HepG2 (cell line): ENCODE results near the gene CADM1. TPM values are rescaled to one million over a fixed set of nuclear protein-coding genes. Genes with fewer than 3 reads are reported as not detected.

Experiments
- ASH2L ChIP-seq: fragments of 300-600, 200-600 bp; sonication (generic); IDR thresholded peaks from 2 replicates; pipeline ENCODE4 v1.7.0; 2017; ENCODE audit warnings: low read depth, mild to moderate bottlenecking, moderate library complexity, mixed read lengths, low read length; ENCODE audit not compliant: insufficient read length
- ATF4 ChIP-seq, 2 experiments: fragments of 450-650 bp in 1 of 2; sonication (generic) in 1 of 2; formaldehyde crosslinking; IDR thresholded peaks; 2 replicates each; pipeline versions ENCODE4 v1.5.0 to v1.8.0; 2020 to 2022; ENCODE audit warnings: mild to moderate bottlenecking in 1 of 2, missing genetic modification reagents in 1 of 2
- DR1 ChIP-seq: sonication (generic); formaldehyde crosslinking; IDR thresholded peaks from 2 replicates; pipeline ENCODE4 v1.8.0; 2021; ENCODE audit warnings: mild to moderate bottlenecking, missing genetic modification reagents, inconsistent platforms
- FOXK2 ChIP-seq: fragments of 450-650 bp; IDR thresholded peaks from 2 replicates; pipeline ENCODE4 v1.6.1; 2016
- GLI4 ChIP-seq: sonication (generic); formaldehyde crosslinking; IDR thresholded peaks from 2 replicates; pipeline ENCODE4 v1.5.1; 2020; ENCODE audit warnings: missing genetic modification reagents, mild to moderate bottlenecking, moderate library complexity, borderline replicate concordance
- HDAC1 ChIP-seq: sonication (generic); formaldehyde crosslinking; IDR thresholded peaks from 2 replicates; pipeline ENCODE4 v1.5.1; 2020; ENCODE audit warnings: mild to moderate bottlenecking, missing genetic modification reagents
- IKZF5 ChIP-seq: IDR thresholded peaks from 2 replicates; pipeline ENCODE4 v1.6.1; 2018; ENCODE audit warnings: missing genetic modification reagents, mild to moderate bottlenecking, missing compliant biosample characterization
- PRMT3 ChIP-seq: sonication (generic); formaldehyde crosslinking; IDR thresholded peaks from 2 replicates; pipeline ENCODE4 v1.8.1; 2022; ENCODE audit warnings: low read depth, mild to moderate bottlenecking, moderate library complexity, missing genetic modification reagents, borderline replicate concordance
- REL ChIP-seq: sonication (generic); formaldehyde crosslinking; conservative IDR thresholded peaks from 2 replicates; pipeline ENCODE4 v1.8.0; 2022; ENCODE audit warnings: mild to moderate bottlenecking, missing genetic modification reagents, moderate library complexity
- TGIF2 ChIP-seq: IDR thresholded peaks from 2 replicates; pipeline ENCODE4 v1.6.1; 2016; ENCODE audit warnings: control low read depth, missing compliant biosample characterization
- THAP11 ChIP-seq: IDR thresholded peaks from 2 replicates; pipeline ENCODE4 v1.6.1; 2016; ENCODE audit warnings: missing biosample characterization, missing genetic modification reagents
- ZNF605 ChIP-seq: sonication (generic); formaldehyde crosslinking; IDR thresholded peaks from 2 replicates; pipeline ENCODE4 v1.8.0; 2022; ENCODE audit warnings: mild to moderate bottlenecking, missing genetic modification reagents
- ZNF607 ChIP-seq: sonication (generic); formaldehyde crosslinking; IDR thresholded peaks from 2 replicates; pipeline ENCODE4 v1.5.1; 2020; ENCODE audit warnings: missing genetic modification reagents, mild to moderate bottlenecking, borderline replicate concordance
- ZNF761 ChIP-seq: sonication (generic); formaldehyde crosslinking; conservative IDR thresholded peaks from 2 replicates; pipeline ENCODE4 v1.4.0; 2020; ENCODE audit warnings: mild to moderate bottlenecking, missing genetic modification reagents
- polyA plus RNA-seq, 8 experiments: library from polyadenylated mRNA; depleted of rRNA in 3 of 8; stranded (reverse) in 7 of 8; unstranded in 1 of 8; fragments of >200 nt; fragmentation: Illumina TruSeq in 4 of 8; extraction: Trizol in 4 of 8; gene quantifications; 2 replicates each; pipeline versions ENCODE4 v1.2.1 to v1.2.3, GENCODE V29; 2011 to 2016; ENCODE audit warnings: low read depth in 4 of 8, missing spikeins in 1 of 8, mixed read lengths in 1 of 8; ENCODE audit not compliant: insufficient read depth in 1 of 8
- total RNA-seq, 5 experiments: library from RNA; depleted of rRNA; stranded (reverse); fragments of >200 nt; fragmentation: Illumina TruSeq; extraction: Trizol; gene quantifications; 2 replicates each; pipeline ENCODE4 v1.2.3, GENCODE V29; 2016; ENCODE audit warnings: low read depth in 1 of 5
- TF ChIP-seq, protein P1 (sequence below): sonication (generic); formaldehyde crosslinking; IDR thresholded peaks from 2 replicates; pipeline ENCODE4 v1.4.0; 2020; ENCODE audit warnings: missing genetic modification reagents
- TF ChIP-seq, protein P2 (sequence below): sonication (generic); formaldehyde crosslinking; IDR thresholded peaks from 2 replicates; pipeline ENCODE4 v1.4.0; 2020; ENCODE audit warnings: low read depth, mild to moderate bottlenecking, missing genetic modification reagents
- TF ChIP-seq, protein P3 (sequence below): sonication (generic); formaldehyde crosslinking; IDR thresholded peaks from 2 replicates; pipeline ENCODE4 v1.5.0; 2020; ENCODE audit warnings: missing genetic modification reagents

The CADM1 gene
- total and polyA plus RNA-seq, 2 of the 13 experiments (the other 11 are each of a cell fraction or from before 2014, with no cell fraction given): 71.3 to 122 TPM

DNA sequence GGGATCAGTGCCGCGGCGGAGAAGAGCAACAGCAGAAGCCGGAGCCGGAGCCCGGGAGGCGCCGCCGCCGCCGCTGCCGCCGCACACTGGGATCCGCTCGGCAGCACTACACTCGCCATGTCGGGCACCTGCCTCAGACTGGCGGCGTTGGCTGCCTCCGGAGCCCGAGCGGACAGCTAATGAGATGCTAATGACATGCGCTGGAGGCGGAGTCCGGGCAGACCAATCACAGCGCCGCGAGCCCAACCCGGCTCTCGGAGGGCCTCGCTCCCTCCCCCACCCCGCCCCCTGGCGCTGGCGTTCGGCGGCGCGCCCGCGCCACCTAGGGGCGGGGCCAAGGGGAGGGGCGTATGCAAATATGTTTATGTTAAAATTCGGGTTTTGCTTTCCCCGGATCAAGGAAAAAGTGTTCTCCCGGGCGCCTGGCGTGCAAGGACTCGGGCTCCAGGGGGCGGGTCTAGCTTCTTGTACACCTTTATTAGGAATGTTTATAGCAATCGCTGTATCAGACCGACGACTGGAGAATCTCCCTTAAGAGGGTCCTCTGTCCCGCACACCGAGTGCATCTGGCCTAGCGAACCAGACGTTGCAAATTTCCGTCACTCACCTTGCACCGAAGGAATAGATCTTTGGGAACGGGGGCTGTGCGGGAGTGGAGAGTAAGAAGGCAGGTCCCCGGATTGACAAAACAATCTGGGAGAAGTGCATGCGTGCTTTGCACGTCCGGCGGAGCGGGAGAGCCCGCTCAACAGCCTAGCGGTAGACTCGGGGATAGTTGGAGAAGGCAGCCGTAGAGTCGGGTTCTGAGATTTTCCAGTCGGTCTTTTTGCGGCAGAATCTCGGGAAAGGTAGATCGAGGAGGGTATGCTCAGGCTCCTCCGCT, at the start of gene CADM1 (continued):
- TF ChIP-seq, protein P1, sequence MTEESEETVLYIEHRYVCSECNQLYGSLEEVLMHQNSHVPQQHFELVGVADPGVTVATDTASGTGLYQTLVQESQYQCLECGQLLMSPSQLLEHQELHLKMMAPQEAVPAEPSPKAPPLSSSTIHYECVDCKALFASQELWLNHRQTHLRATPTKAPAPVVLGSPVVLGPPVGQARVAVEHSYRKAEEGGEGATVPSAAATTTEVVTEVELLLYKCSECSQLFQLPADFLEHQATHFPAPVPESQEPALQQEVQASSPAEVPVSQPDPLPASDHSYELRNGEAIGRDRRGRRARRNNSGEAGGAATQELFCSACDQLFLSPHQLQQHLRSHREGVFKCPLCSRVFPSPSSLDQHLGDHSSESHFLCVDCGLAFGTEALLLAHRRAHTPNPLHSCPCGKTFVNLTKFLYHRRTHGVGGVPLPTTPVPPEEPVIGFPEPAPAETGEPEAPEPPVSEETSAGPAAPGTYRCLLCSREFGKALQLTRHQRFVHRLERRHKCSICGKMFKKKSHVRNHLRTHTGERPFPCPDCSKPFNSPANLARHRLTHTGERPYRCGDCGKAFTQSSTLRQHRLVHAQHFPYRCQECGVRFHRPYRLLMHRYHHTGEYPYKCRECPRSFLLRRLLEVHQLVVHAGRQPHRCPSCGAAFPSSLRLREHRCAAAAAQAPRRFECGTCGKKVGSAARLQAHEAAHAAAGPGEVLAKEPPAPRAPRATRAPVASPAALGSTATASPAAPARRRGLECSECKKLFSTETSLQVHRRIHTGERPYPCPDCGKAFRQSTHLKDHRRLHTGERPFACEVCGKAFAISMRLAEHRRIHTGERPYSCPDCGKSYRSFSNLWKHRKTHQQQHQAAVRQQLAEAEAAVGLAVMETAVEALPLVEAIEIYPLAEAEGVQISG: peak; percentile 62
- peak; percentile 25 for TF ChIP-seq ZNF605 (CRISPR knock-in tag)
- 0 out of 4 replicates have a peak, but pooled peaks of 1 of the 2 experiments have one; percentile 5 for TF ChIP-seq ATF4 (CRISPR knock-in tag; IDR thresholded peaks at IDR 0.05)
- no peak for TF ChIP-seq GLI4 (CRISPR knock-in tag)
- TF ChIP-seq FOXK2: no peak
- TF ChIP-seq IKZF5: peak; percentile 38; the same call in 1 of the 2 replicates
- peak; percentile 23 for TF ChIP-seq THAP11 (CRISPR knock-in tag)
- TF ChIP-seq ZNF607: peak; percentile 76; the same call in 1 of the 2 replicates
- peak; percentile 82; the same call in 1 of the 2 replicates for TF ChIP-seq REL (CRISPR knock-in tag)
- TF ChIP-seq, protein P2, sequence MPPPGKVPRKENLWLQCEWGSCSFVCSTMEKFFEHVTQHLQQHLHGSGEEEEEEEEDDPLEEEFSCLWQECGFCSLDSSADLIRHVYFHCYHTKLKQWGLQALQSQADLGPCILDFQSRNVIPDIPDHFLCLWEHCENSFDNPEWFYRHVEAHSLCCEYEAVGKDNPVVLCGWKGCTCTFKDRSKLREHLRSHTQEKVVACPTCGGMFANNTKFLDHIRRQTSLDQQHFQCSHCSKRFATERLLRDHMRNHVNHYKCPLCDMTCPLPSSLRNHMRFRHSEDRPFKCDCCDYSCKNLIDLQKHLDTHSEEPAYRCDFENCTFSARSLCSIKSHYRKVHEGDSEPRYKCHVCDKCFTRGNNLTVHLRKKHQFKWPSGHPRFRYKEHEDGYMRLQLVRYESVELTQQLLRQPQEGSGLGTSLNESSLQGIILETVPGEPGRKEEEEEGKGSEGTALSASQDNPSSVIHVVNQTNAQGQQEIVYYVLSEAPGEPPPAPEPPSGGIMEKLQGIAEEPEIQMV (CRISPR knock-in tag): no peak; the same call in 1 of the 2 replicates
- no peak for TF ChIP-seq DR1 (CRISPR knock-in tag)
- no peak for TF ChIP-seq PRMT3 (CRISPR knock-in tag)
- TF ChIP-seq, protein P3, sequence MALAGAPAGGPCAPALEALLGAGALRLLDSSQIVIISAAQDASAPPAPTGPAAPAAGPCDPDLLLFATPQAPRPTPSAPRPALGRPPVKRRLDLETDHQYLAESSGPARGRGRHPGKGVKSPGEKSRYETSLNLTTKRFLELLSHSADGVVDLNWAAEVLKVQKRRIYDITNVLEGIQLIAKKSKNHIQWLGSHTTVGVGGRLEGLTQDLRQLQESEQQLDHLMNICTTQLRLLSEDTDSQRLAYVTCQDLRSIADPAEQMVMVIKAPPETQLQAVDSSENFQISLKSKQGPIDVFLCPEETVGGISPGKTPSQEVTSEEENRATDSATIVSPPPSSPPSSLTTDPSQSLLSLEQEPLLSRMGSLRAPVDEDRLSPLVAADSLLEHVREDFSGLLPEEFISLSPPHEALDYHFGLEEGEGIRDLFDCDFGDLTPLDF (CRISPR knock-in tag): 0 out of 2 replicates have a peak, but pooled peaks have one; percentile 25
- 0 out of 2 replicates have a peak, but pooled peaks have one; percentile 46 for TF ChIP-seq ZNF761 (CRISPR knock-in tag)
- peak; percentile 71 for TF ChIP-seq HDAC1 (CRISPR knock-in tag)
- TF ChIP-seq TGIF2 (CRISPR knock-in tag): no peak; the same call in 1 of the 2 replicates
- TF ChIP-seq ASH2L: peak; percentile 78
